NCI-H128 (cell line): ENCODE results near the gene FNDC10.
"Not testable (repeated sequence)": the region's sequence is repeated elsewhere in the genome, so short reads cannot be mapped to it uniquely, and the experiment has no call there.

Experiments used
- DNase-seq: peaks from one replicate; lab custom pipeline; 2025; ENCODE audit not compliant: unreplicated experiment; lab: John Stamatoyannopoulos, UW

Gene FNDC10

DNA sequence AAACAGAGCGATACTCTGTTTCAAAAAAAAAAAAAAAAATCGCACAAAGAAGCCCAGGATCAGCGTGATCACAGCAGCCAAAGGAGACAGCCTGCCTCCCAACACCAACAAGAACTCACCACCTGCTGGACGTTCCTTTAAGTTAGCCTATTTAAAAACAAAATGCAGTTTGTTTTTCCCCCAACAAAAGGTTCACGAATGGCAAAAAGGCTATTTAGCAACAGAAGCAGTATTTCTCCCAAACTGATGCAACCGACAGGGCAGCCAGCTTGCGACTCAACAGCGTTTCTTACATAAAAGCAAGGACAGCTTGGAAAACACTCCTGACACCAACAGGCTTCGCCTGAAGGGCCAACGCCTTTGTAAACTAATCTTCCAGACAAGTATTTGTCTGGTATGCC is 32.0 kb downstream of the FNDC10 start:
- DNase-seq = no peak

- DNase-seq = no peak
Observed at GRCh38 chr1:1567152-1567875, 32.6 kb downstream of the FNDC10 start.

DNA sequence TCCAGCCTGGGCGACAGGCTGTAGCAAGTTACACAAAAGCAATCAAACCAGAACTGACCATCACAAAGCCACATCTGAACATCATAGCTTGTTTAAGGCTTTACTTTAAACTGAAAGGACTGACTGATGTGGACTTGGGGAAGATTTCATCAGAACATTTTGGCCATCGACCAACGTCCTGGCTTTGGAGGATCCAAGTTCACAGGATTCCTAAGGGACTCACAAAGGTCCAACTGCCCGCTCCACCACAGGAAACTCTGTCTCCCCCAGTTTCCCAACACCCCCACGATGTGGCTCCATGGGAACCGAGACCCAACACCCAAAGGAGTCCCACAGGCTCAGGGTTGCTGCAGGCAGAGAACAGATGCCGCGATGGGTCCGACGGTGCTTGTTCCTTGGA is 34.6 kb downstream of the FNDC10 start:
- no peak for DNase-seq

DNA sequence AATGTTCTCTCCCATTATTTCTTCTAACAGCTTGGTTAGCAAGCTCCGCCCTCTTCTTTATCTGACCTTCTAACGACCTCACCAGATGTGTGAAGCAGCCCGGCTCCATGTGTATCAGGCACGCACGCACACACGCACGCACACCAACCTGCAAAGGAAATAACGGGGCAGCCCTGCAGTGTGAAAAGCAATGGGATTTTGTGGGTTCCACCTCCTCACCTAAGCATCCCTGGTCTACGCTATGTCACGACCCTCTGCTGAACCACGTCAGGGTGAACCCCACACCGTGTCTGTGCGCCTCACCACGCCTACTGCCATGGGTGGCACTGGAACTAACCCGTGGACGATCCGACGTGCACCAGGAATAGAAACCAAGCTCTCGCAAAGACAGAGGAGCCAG is 35.7 kb downstream of the FNDC10 start:
- no peak for DNase-seq

DNA sequence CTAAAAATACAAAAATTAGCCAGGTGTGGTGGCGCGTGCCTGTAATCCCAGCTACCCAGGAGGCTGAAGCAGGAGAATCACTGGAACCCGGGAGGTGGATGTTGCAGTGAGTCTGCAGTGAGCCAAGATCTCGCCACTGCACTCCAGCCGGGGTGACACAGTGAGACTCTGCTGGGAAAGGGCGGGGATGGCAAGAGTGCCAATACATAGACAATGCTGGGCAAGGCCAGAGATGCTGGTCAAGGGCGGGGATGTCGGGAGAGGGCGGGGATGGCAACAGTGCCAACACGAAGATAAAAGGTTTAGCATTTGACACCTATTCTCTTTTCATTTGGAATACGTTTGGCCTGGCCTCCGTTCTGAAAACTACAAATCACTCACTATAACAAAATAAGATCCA is 36.2 kb downstream of the FNDC10 start:
- no peak for DNase-seq

DNA sequence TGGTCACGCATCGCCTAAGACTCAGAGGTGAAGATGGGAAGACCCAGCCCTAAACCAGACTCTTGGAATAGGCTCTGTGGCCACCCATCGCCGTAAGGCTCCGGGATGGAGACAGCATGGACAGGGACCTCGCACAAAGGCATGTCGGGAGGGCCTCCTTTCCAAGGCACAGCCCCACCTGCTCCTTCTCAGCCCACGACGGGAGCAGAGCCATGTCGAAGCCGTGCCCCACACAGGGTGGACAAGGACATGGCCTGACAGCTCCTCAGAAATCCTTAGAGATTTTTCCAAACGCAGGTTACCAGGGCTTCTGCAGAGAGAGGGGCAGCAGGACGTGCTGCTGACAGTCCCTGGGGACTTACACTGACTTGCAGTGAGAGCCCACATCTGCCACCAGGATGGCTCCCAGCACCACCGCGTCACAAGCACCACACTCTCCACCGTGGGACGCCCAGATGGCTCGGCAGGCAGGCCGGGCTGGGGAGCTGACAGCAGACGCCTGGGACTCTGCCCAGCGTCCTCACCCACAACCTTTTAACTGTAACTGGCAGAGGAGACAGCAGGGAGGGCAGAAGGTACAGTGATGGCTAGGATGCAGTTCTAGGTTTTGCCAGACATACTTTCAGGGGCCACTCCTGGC is 37.3 kb downstream of the FNDC10 start:
- DNase-seq = no peak

DNA sequence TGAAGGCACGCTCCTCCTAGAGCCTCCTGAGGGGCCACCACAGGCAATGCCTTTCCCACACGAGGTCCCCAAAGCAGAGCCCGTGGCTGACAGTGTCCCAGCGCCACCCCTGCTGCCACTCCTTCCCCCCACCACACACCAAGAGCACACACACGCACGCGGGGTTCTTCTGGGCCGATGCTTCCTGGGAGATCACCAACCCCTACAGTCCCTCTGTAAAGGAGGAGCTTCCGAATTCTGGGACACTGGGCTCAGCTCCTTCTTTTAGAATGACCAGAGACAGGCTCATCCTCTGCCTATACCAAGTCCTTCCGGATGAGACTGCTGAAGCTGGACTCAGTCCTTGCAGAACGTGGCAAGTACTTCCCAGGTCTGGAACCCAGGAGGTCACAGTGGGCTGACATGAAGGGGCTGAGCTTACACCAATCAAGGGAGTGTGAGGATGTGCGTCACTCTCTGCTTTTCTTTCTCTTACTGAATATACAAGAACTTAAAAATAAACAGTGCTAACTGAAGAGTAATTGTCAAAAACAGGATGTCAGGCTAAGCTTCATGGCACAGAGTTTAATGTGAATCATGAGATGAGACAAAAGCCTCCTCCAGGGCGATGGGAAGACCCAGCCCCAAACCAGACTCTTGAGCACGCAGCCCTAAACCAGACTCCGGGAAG is 38.0 kb downstream of the FNDC10 start:
- DNase-seq = no peak

DNA sequence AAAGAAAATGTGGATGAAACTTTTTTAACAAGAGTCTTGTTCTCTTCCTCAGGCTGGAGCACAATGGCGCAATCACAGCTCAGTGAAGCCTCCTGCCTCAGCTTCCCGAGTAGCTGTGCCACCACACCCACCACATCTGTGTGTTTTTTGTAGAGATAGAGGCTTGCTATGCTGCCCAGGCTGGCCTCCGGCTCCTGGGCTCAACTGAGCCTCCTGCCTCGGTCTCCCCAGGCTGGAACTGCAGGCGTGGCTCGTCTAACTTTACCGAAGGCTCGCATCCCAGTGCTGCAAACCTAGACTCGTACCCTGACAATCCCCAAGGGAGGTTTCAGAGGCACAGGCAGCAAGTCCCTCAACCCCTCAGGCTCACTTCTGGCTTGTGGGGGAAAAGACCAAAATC is 39.8 kb downstream of the FNDC10 start:
- no peak for DNase-seq

DNA sequence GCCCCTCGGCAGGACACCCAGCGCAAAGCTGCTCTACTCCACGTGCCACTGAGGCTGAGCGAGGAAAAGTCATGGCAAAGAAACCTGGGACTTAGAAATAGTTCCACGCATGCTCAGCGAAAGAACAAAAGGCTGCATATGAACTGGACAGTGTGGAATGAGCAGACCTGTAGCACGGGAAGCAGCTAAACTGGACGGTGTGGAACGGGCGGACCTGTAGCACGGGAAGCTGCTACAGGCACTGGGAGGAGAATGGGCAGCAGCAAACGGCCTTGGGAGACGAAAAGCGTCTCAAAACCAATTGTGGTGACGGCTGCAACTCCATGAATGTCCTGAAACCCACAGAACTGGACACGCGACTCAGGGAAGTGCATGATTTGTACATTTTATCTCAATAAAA is 40.9 kb downstream of the FNDC10 start:
- DNase-seq = no peak

- DNase-seq = no peak
Observed at GRCh38 chr1:1558591-1558990, 41.3 kb downstream of the FNDC10 start.

- DNase-seq = not testable (repeated sequence)
Observed at GRCh38 chr1:1557688-1558087, 42.2 kb downstream of the FNDC10 start.

- DNase-seq = not testable (repeated sequence)
Observed at GRCh38 chr1:1556961-1557360, 43.0 kb downstream of the FNDC10 start.

DNA sequence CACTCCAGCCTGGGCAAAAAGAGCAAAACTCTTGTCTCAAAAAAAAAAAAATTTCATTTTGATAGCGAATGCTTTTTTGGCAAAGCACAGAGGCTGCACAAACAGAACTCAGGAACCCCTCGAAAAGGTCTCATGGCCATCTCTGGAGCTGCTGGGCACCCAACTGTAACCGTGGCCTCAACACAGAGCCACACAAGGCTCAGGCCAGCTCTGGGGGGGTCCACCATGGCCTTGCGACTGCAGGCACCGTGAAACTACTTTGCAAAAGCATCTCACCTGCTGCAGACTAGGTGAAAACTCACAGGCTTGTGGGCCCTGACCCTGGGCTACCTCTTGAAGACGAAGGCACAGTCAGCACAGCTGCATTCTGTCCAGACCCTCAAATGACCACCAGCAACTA is 43.4 kb downstream of the FNDC10 start:
- DNase-seq = no peak

DNA sequence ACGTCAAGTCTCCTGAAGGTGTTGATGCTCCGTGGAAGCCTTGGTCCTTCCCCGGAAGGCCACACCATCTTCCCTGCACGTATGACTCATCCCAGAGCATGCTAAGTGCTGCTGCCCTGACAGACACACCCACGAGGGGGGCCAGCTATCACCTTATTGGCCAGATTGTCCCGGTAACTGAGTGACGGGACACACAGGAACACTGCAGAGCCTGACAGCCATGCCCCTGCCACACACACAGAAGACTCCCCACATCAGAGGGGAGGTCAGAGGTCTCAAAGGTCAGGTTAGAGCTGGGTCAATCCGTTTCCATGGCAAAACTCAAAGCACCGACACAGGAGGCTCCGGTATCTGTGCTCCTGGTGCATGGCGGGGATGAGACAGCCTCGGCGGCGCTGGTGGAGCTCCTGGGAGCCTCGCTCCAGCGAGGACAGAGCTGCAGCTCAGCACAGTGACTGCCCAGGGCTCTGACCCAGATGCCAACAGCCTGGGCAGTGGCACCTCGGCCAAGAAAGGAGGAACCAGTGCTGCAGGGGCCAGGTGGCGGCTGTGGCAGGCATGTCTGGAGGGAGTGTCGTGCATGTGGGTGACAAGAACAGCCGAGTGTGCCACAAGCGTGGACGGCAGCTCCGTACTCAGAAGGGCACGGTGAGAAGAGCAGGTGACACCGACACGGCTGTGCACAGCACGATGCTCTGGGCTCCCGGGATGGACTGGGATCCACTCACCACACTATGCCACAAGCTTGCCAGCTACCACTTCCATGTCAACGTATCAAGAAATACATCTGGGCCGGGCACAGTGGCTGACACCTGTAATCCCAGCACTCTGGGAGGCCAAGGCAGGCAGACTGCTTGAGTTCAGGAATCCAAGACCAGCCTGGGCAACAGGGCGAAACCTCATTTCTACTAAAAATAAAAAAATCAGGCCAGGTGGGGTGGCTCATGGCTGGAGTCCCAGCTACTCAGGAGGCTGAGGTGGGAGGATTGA is 44.7 kb downstream of the FNDC10 start:
- DNase-seq = no peak

GRCh38 chr1:1554550-1554925 is 45.4 kb downstream of the FNDC10 start:
- DNase-seq = no peak

- DNase-seq = no peak
Observed at GRCh38 chr1:1553821-1554494, 46.0 kb downstream of the FNDC10 start.

DNA sequence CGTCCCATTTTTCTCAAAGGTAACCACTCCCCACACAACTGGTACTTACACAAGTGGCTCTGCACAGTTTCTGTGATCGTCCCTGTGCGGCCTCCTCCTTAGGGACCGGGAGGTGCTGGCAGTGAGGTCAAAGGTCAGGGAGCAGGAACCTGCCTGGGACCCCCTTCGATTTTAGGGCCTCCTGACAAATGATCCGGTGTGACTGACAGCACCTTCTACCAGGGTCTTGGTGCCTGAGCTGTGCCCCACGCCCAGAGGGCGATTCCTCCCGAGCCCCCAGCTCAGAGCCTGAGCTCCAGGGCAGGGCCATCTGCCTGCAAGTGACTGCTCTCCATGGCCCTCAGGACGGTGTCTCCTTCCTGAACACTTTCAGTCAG is 47.7 kb downstream of the FNDC10 start:
- no peak for DNase-seq

DNA sequence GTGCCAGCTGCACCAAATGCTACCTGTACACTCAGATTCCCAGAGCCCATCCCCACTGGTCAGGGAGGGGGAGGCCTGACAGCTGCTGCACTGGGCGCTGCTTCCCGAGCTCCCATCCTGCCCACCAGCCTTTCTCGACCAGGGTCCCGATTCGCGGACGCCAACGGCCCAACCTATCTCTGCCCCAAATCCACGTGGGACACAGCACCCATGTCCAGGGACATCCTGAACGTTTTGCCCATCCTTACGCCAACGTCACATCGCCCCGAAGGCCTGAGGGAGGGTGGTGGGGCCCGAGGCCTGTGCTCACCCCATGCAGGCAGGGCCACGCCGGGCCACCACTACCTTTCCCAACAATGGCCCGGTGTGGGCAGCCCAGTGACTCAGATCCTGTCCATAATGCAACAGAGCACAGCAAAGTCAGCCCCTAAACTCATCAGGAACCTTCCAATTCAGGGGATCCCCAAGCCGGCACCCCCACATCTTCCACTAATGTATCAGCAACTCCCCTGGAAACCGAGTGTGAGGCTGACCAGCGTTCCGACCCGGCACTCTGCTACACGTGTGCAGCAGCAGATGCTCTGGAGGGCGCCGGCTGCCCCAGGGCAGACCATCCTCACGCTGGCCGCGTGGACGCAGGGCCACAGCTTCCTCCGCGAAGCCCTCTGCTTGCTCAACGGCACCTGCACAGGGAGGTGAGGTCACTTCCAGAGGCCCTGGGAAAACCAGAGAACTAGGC is 48.2 kb downstream of the FNDC10 start:
- no peak for DNase-seq

DNA sequence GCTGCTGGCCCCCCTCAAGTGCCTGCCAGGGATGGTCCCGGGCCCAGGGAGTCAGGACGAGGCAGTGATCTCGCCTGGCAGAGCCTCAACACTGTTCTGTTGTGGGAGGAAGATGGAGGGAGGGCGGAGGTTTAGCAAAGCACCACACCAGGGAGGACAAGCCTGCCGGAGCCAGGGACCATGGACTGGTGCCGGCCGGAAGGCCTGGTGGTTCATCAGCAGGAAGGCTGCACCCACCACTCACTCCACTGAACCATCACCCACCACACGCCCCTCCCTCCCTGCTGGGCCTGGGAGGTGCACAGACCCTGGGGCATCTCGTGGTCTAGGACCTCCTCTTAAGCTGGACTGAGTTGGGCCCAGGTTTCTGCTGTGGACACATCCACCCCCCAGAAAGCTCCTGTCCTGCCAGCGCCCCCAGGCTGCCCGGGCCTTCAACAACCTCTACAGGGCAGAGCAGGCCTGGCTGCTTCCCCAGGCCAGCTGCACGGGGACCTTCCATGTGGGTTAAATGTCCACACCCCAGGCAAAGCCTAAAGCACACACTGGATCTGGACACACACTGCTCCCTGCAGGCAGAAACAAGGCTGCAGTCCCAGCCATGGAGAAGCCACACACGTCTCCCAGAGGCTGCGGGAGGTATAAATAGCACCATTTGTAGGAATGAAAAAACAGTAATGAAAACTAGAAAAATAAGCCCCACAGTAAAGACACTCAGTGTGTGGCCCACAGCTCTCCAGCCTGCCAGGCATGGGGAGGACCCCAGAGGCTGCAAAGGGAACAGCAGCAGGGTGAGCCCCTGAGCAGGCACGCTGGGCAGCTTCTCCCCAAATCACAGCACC is 49.1 kb downstream of the FNDC10 start:
- no peak for DNase-seq
